NCI-H748 (cell line): ENCODE results near the gene TREML2.
"Not testable (repeated sequence)": the region's sequence is repeated elsewhere in the genome, so short reads cannot be mapped to it uniquely, and the experiment has no call there.

Experiments used
- DNase-seq: peaks from one replicate; lab custom pipeline; 2025; ENCODE audit not compliant: unreplicated experiment; lab: John Stamatoyannopoulos, UW

TREML2 gene, protein sequence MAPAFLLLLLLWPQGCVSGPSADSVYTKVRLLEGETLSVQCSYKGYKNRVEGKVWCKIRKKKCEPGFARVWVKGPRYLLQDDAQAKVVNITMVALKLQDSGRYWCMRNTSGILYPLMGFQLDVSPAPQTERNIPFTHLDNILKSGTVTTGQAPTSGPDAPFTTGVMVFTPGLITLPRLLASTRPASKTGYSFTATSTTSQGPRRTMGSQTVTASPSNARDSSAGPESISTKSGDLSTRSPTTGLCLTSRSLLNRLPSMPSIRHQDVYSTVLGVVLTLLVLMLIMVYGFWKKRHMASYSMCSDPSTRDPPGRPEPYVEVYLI

DNA sequence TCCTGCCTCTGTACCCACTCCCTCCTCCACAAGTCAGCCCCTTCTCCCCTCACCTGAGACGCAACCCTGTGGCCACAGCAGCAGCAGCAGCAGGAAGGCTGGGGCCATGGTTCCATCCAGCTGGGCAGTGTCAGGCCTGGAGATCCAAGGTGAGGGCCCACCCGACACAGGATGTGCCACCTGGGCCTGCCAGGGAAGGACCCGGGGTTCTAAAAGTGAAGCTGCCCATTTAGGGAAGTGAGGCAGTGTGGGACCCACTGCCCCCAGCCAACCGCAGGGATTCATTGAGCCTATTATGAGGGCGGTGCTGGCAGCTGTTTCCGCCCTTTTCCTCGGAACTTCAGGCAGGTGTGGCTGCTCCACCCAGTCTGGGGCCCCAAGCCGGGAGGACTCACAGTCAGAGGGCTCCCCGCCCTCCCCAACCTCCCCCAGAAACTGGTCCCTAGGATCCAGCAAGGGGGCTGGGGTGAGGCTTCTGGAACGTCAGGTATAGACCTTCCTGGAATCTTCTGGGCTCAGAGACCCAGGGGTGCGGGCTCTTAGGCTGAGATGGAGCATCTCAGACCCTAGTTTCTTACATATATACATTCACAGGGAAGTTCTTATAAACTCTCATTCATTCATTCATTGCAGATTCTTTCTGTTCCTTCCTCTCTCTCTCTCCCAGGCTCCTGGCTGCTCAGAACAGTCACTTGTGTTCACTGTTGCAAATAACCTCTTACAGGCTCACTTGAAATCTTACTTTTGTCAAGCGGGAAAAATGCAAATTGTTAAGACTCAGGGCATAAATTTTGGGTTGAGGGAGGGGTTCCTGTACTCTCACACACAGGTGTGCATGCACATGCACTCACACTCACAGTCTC is at the start of gene TREML2:
TSS of gene TREML2 (minus strand) at position 249 of the 863 bp plus-strand sequence. CDS start at position 108, 141 bp downstream.
- peak; percentile 18 for DNase-seq

- no peak for DNase-seq
These were observed 47.1 kb upstream of the TREML2 start for GRCh38 chr6:41247882-41248705.

DNA sequence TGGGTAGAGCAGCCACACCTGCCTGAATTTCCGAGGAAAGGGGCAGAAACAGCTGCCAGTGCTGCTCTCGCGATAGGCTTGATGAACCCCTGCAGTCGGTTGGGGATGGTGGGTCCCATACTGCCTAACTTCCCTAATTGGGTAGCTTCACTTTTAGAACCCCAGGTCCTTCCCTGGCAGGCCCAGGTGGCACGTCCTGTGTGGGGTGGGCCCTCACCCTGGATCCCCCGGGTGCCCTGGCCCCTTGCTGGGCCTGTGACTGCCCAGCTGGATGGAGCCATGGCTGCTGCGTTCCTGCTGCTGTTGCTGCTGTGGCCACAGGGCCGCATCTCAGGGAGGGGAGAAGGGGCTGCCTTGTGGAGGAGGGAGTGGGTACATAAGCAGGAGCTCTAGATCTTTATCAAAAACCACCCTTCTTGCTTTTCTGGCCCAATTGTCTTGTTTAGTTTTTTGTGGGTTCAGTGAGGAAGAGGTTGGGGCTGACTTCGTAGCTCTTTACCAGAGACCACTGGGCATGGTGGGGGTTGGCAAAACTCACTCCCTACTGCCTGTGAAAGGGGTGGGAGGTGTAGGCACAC is 46.4 kb upstream of the TREML2 start:
- DNase-seq = no peak

DNA sequence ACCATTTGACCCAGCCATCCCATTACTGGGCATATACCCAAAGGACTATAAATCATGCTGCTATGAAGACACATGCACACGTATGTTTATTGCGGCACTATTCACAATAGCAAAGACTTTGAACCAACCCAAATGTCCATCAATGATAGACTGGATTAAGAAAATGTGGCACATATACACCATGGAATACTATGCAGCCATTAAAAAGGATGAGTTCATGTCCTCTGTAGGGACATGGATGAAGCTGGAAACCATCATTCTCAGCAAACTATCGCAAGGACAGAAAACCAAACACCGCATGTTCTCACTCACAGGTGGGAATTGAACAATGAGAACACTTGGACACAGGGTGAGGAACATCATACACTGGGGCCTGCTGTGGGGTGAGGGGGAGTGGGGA is 45.6 kb upstream of the TREML2 start:
- DNase-seq = not testable (repeated sequence)

DNA sequence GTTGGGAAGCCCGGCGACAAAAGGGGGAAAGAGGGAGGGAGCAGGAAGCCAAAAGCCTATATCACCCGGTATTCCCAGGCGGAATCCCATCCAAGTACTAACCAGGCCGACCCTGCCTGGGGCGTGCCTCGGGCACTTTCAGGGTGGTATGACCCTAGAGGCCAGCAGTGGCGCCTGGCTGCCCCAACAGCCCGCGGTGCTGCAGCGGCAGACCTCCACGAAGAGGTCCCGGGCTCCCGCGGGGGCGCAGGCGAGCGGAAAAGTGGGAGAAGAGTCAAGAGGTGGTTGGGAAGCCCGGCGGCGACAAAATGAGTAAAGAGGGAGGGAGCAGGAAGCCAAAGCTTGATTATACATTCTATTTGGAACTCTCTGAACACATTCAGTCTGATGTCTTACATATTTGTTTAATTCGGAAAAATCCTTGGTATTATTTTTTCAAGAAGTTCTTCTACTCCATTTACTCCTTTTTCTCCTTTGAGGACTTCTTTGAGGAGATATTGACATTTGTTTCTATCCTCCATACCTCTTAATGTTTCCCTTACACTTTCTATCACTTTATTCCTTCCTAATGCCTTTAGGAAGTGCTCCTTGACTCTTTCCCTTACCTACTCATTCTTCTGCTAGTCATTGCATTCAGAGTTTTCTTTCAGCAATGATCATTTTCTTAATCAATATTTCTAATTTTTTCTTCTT is 38.7 kb upstream of the TREML2 start:
- DNase-seq = no peak

GRCh38 chr6:41237128-41237527 is 36.2 kb upstream of the TREML2 start:
- DNase-seq = no peak

GRCh38 chr6:41236276-41236675 is 35.3 kb upstream of the TREML2 start:
- no peak for DNase-seq

DNA sequence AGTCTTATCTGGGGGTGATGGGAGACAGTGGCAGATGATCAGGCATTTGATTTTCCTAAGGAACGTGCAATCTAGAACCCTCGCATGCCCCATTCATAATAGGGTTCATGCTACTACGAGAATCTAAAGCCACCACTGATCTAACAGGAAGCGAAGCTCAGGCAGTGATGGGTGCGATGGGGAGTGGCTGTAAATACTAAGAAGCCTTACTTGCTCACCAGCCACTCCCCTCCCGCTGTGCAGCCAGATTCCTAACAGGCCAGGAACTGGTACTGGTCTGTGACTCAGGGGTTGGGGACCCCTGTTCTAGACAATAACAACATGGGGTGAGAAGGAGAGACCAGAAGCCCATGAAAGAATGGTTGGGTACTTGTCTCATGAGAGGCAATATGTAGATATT is 31.7 kb upstream of the TREML2 start:
- DNase-seq = no peak

GRCh38 chr6:41231246-41231645 is 30.3 kb upstream of the TREML2 start:
- no peak for DNase-seq

GRCh38 chr6:41229721-41230120 is 28.8 kb upstream of the TREML2 start:
- DNase-seq = no peak

DNA sequence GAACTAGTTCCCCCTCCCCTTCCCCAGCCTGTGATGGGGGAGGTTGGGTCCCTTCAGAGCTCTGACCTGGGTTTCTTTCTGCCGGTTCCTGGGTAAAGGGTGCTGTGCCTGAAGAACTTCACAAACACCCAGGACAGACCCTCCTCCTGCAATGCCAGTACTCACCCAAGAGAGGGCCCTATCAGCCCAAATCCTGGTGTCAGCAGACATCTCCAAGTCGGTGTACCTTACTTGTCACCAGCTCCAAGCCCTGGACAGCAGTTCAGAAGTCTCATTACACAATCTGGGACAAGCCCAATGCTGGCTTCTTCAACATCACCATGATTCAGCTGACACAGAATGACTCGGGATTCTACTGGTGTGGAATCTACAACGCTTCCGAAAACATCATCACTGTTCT is 27.7 kb upstream of the TREML2 start:
- no peak for DNase-seq

DNA sequence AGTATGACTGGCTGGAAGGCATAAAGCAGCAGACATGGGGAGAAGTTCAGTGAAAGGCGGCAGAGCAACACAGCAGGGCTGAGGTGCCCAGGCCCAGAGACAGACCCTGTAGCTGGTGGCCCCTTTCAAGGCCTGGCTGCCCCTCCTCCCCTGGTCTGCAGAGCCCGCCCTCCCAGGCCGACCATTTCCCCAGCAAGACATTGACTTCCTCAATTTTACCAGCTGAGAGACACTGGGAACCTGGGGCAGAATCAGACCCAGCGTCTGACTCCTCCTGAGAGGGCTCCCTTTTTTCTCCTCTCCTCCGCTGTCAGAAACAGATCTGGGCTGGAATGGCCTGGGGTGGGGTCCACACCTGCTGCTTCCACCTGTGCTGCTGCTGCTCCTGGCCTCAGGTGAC is 27.1 kb upstream of the TREML2 start, which contains the start of gene TREML4:
TSS of gene TREML4 (plus strand) at position 254 of the 400 bp plus-strand sequence. CDS start at position 333, 79 bp downstream.
- no peak for DNase-seq

- peak; percentile 45 for DNase-seq
These were observed 25.8 kb upstream of the TREML2 start for GRCh38 chr6:41226752-41227151.

DNA sequence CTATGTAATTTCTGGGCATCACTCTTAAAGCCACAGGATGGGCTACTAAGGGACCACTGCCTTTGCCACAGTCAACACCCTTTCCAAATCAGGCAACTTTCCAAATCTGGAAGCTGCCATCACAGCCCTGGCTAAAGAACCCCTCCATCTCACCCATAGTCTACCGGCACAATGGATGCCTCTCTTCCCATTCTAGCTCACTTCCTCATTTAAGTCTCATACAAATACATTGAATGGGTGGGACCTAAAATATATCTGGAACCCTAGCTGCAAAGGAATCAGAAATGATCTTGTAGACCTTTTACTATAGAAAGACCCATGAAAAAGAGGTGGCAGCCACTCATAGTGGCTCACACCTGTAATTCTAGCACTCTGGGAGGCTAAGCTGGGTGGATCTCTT is 23.9 kb upstream of the TREML2 start:
- no peak for DNase-seq

GRCh38 chr6:41222513-41222912 is 21.6 kb upstream of the TREML2 start:
- DNase-seq = no peak

GRCh38 chr6:41222045-41222444 is 21.1 kb upstream of the TREML2 start:
- no peak for DNase-seq

- DNase-seq = no peak
These were observed 15.7 kb upstream of the TREML2 start for GRCh38 chr6:41216616-41217015.

GRCh38 chr6:41215777-41216176 is 14.8 kb upstream of the TREML2 start:
- DNase-seq = no peak

- no peak for DNase-seq
These were observed 13.8 kb upstream of the TREML2 start for GRCh38 chr6:41214559-41215238.
